ENCODE results near the gene GOT1. TPM values are rescaled to one million over a fixed set of nuclear protein-coding genes. Genes with fewer than 3 reads are reported as not detected.

The GOT1 gene
- total RNA-seq, 1 donor from 2014 or later, result 107 TPM

DNA sequence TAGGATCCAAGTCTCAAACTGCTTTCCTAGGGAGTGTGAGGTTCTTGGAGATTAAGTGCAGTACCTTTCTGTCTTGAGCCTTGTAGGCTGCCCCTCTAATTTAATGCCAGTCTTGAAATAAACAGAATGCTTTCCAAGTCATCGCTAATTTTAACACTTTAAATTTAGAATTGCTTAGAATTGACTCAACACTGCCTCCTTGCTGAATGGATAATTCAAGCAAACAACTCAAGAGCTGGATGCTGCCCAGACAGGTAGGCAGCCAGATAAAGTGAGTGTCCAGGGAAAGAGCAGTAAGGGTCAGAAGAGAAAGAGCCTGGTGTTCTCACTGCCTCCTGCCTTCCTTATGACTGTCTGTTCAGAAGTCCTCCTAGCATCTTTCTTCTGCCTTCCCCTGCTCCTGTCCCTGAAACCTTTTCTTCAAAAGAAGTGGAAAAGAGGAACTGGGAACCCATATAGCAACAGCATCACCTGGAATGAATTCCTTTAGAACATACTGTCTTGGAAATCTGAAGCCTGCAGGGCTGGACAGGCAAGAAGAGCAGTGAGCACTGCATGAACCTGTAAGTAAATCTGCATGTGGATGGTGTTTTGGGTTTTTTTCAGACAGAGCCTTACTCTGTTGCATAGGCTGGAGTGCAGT lies 3.1 kb upstream of the GOT1 start:
- DNase-seq (ENCODE audit: low spot score), result peak; percentile 54
- ATAC-seq, result peak; percentile 32

DNA sequence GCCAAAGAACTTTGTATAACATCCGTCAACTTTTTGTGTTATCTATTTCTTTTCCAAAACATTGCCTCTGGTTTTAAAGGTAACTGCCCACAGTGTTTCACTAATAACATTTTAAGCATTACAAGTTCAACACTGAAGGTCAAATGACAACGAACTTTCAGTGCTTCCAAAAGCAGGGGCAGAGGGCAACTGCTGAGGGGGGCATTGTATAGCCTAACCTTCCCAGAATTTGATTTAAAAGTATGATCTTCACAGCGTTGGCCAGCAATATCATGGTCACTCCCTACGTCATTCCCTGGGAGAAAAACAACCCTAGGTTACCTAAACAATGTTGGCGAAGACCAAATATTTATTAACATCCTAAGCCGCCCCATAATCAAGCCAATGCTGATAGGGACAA lies 2.5 kb upstream of the GOT1 start:
- DNase-seq (ENCODE audit: low spot score) (peak; percentile 52), ATAC-seq (peak; percentile 2)

DNA sequence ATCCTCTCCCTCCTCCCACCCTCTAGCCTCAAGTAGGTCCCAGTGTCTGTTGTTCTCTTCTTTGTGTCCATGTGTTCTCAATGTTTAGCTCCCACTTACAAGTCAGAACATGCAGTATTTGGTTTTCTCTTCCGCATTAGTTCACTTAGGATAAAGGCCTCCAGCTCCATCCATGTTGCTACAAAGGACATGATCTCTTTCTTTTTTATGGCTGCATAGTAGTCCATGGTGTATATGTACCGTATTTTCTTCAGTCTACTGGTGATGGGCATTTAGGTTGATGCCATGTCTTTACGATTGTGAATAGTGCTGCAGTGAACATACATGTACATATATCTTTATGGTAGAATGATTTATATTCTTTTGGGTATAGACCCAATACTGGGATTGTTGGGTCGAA lies 1.6 kb upstream of the GOT1 start:
- DNase-seq (ENCODE audit: low spot score) (no peak), ATAC-seq (no peak)

DNA sequence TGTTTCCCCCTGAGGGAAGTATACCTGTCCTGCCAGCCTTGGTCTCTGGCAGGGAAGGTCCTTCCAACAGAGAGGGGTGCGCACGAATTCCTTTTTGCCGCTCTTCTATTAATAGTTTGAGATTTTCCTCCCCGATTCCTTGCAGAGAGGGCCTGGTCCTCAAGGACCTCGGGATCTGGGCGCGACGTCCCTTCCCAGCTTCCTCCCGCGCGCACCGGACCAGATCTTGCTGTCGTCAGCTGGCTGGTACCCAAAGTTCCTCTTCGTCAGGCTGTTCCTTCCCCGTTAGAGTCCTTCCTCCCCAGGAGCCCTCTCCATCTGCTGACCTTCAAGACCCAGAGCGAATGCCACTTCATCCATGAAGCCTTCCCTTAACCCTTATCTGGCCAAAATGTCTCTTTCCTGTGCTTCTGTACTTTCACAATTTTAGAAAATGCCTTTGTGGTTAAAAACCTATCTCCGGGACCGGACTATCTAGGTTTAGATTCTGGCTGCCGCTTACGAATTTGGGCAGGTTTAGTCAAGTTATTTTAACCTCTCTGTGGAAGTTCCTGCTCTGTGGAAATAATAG lies 851 bp upstream of the GOT1 start:
- DNase-seq (ENCODE audit: low spot score) (peak; percentile 78), ATAC-seq (peak; percentile 34)

DNA sequence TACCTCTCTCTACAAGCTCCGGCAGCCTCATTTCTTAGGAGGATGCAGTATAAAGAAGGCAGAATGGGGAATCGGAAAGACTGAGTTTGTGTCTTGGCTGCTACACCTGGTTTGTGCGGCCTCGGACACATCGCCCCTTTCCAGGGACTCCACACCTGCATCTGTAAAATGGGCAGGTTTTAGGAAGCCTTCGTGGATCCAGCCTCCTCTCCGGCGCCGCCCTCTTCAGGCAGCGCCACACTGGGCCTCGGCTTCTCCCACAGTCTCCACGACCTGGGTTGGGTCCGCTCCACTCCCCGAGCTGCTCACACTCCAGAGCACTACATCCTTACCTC lies 341 bp downstream of the GOT1 start:
- DNase-seq (ENCODE audit: low spot score), result no peak

DNA sequence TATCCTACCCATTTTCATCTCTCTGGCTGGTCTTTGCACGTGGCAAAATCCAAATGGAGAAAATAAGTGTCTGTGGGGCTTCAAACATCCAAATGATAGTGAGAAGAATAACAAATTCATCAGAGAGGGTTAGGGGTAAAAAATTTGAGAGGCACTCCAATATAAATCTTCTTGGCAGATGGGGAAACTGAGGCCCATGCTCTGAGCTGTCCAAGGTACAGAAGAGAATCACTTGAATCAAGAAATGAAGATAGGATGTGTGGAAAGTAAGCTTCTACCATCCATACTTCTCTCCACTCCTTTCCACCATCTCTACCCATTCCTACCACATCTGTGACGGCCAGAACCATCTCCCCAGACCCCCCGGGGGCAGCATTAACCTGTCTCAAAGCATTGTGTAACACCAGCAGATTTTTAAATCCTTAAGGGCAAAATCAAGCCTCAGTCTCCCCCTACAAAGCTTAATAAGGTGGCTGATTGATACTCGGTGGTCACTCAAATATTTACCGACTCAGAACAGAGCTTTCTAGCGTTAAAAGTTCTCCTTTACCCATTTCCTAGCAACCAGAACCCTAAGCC lies 818 bp downstream of the GOT1 start:
- ATAC-seq, result no peak
- no peak for DNase-seq (ENCODE audit: low spot score)

More for the DNA sequence above, 341 bp downstream of the GOT1 start:
- ATAC-seq, result peak; percentile 6

DNA sequence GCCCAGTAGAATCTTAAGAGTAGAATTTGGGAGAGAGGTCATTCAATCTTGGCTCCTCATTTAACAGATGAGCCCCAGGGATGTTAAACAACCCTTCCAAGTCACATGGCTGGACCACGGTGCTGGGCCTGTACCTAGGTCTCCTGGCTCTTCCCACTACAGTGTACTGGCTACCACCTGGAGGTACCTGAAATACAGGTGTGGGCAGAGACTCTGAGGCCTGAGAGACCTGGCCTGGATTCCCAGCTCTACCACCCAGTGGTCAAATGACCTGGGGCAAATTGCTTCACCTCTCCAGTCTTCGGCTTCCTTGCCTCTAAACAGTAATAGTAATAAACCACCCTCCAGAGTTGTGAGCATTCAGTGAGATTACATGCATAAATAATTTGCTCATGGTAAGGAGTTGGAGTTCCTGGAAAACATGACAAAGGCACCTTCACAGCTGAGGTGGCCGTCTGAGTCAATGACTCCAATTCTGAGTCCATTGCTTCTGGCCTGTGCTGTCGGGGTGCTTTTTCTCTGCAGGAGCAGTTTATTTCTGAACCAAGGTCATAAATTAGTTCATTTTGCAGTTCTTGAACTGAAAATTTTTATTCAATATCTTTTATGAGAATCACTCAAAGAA lies 2.7 kb downstream of the GOT1 start:
- ATAC-seq, result peak; percentile 3

DNA sequence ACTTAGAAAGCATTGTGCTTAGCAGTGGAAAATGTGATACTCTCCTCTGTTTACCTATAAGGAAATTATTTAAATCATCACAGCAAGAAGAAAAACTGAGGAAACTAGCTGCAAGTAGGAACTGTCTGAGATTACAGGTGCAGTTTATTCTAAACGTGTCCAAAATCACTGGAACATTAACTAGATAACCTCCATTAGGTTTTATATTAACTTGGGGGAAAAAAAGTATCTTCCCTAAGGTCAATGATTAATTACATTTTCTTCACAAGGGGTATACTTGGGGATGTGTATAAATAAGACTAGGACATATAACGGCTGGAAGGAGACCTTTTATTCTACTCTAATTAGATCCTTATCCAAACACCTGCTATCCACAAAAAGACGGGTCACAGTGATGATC lies 3.7 kb downstream of the GOT1 start:
- DNase-seq (ENCODE audit: low spot score) (no peak), ATAC-seq (no peak)

More for the DNA sequence above, 2.7 kb downstream of the GOT1 start:
- no peak for DNase-seq (ENCODE audit: low spot score)

DNA sequence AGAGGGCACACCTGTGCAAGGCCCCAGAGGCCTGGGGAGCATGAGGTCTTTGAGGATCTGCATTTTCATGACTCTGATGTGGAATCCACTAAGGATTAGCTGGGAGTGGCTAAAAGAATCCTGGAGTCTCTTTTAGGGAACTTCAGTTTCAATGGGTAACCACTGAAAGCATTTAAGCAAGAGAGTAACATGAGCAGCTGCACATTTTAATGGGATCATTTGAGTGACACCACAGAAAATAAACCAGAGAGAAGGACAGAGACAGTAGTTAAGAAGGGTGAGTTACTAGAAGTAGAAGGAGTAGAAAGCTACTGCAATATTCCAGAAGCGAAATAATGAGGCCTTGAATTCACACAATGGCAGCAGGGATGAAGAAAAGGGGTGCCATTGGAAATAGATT lies 5.2 kb downstream of the GOT1 start:
- DNase-seq (ENCODE audit: low spot score), result no peak
- ATAC-seq, result no peak

DNA sequence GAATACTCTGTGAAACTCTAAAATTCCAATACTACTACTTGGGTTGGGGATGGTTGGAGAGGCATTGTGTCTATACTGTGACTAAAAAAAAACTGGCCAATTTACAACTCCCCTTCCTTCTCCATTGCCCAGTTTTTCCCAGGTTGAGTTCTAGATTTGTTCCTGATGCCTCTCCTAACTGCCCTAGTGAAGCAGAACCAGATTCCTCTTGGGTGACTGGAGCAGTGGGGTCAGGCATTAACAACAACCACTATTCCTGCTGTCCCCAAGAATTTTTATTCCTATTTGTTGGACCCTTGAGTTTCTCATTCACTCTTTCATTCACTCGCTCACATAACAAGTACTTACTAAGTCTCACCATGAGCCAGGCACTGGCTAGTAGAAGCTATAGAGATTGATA lies 5.8 kb downstream of the GOT1 start:
- DNase-seq (ENCODE audit: low spot score), result no peak
- ATAC-seq, result no peak

DNA sequence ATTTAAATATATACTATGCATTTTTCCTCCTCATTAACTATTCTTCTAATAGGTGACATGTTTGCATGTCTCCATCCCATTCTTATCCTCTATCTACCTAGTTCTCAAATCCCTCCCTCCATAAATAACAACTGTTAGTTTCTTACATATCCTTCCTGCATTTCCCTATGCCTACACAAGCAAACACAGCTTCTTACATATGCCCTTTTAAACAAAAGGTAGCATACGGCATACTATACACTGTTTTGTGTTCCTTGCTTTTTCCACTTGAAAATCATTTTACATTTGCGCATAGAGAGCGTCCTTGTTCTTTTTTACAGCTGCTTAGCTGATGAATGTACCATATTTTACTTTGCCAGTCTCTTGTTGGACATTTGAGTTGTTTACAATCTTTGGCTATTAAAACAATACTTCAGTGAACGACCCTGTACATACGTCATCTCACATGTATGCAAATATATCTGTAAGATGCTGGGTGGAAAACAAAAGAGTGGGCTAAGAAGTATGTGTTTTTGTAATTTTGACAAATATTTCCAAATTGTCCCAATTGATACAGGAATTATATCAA lies 7.8 kb downstream of the GOT1 start:
- DNase-seq (ENCODE audit: low spot score) (no peak), ATAC-seq (no peak)

DNA sequence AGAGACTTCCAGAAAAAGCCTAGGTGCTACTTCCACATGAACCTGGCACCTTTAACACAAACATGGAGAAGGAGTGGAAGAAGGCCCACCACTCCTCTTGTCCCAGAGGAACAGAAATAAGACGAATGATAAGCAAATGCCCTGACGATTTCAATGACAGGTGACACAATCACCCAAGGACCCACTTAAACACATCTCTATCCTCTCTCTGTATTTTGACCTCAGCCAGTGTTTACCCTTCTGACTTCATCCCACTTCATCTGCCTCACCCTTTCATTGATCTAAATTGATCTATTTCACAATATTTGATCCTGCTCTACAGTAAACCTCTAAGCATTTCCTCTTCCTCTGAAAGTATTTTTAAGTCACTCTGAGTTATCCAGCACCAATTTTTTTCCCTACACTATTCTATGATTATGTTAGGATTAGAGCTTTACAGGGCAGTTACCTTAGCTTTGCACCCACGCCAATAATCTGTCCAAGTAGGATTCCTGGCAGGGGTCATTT lies 9.1 kb downstream of the GOT1 start:
- ATAC-seq (peak; percentile 74), DNase-seq (ENCODE audit: low spot score) (no peak)

DNA sequence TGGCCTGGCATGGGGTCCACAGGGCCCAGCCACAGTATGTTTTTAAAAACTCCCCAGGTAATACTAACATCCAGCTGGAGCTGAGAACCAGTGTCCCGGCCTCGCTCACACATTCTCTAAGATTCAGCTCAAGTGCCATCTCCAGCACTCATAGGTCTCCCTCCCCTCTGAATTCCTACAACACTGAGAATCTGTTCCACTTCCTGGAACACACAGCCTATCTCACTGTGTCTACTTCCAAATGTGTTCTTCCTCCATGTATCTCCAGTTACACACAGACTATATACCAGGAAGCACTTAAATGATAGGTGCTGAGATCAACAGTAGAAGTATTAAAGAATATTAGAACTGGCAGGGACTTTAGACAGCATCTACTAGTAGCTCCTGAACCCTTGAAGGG lies 10.7 kb downstream of the GOT1 start:
- no peak for DNase-seq (ENCODE audit: low spot score)
- ATAC-seq, result no peak

DNA sequence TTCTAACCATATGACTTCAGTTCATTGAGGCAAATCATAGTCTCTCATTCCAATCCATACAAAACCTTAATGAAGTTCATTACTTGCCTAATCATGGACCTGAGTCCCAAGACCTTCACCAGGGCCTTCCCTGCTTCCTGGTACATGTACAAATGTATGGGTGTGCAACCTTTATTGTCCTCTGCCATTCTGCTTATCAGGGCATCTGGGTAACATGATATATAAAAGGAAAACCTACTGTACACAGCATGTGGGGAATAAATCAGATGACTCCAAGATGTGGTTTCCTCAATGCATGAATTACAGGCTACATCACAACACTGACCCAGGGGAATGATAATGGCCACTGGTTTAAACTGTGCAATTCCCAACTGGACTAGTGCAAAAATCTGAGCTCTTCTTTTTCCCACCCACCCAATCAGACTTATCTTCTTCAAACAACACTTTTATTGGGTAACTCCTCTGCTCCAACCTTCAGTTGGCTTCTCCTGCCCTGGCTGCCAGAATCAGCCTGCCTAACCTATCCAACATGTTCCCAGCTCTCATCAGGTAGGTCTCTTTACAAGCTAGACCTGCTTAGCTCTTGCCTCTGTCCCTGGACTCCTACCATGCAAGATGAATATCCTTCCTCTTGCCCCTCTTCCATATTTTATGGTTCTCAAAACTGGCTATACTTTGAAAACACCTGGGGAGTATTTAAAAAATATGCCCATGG lies 11.4 kb downstream of the GOT1 start:
- ATAC-seq (peak; percentile 62), DNase-seq (ENCODE audit: low spot score) (no peak)

DNA sequence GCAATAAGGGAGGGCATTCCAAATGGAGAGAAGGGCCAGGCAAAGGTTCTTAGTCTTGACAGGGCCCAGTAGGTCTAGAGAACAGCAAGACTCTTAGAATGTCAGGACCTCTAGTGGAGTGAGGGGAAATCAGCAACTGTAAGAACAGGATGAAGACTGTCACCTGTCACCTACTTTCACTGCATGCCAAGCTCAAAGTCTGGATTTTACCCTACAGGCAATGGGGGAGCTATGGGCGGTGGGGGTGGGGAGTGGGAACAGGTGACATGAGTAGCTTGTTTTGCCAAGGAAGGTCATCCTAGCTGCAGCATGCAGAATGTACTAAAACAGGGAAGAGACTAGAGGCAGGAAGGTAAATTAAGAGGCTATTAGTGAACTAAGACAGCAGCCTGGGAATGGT lies 18.3 kb downstream of the GOT1 start:
- ATAC-seq, result peak; percentile 98
- peak; percentile 80 for DNase-seq (ENCODE audit: low spot score)

DNA sequence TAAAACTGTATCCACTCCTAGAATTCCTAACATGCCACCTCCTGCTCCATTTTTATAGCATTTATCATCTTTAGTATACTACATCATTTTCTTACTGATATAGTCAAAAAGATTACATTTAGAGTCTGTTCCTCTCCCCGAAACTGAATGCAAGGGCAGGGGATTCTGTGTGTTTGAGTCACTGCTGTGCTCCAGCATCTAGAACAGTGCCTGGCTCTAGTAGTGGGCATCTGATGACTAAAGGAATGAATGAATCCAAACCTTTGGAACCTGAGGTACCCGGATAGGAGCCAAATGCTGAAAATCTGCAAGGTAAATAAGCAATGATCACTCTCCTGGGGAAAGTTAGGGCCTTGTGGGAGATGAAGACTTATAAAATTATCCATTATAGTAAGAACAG lies 18.9 kb downstream of the GOT1 start:
- DNase-seq (ENCODE audit: low spot score) (no peak), ATAC-seq (peak; percentile 34)

DNA sequence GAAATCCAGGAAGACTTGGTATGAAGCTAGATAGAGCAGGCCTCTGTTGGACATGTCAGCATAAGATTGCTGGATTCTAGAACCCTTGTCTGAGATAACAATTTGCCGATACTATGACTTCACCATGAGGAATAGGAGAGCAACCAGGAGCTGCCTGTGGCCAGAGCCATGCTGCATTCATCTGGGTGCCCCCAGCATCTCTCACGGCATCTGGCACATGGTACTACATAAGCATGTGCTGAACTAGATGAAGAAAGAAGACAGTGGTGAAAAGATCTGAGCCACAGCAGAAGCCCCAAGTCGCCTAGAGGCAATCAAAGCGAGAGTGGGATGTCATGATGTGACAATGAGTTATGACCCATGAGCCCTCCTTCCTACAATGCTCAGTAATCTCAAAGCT lies 19.5 kb downstream of the GOT1 start:
- DNase-seq (ENCODE audit: low spot score) (no peak), ATAC-seq (no peak)

DNA sequence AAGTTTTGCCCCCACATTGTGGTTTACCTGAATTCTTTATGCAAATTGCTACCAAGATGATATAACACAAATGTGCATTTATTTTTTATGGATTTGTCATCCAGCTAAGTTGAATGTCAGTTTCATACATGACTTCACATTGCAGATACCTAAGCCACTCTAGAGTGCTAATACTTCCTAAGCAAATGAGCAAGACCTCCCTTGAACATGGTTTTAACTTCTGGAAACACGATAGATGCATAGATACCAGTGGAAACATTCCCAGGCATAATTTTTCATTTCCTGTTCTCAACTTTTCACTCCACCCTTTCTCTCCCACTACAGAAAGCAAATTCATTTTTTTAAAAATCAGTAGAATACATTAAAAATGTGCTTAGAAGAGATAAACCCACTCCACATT lies 20.3 kb downstream of the GOT1 start:
- DNase-seq (ENCODE audit: low spot score) (no peak), ATAC-seq (no peak)

DNA sequence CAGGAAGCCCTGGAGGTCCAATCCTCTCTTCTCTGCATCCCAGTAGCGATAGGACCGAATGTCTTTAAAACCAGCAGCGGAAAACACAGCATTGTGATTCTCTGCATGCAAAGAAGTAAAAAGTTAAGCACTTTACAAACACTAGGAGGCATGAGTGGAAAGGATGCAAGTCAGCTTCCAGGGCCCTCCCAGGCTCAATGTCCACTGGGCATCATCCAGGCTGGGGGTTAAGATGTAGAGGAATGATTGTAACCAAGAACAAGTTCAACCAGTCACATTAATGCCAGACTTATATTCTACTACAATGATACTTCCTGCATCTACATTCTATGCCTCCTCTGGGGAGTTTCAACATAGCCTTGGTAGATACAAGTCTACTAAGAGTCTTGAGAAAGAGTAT lies 24.3 kb downstream of the GOT1 start:
- ATAC-seq (peak; percentile 70), DNase-seq (ENCODE audit: low spot score) (no peak)

DNA sequence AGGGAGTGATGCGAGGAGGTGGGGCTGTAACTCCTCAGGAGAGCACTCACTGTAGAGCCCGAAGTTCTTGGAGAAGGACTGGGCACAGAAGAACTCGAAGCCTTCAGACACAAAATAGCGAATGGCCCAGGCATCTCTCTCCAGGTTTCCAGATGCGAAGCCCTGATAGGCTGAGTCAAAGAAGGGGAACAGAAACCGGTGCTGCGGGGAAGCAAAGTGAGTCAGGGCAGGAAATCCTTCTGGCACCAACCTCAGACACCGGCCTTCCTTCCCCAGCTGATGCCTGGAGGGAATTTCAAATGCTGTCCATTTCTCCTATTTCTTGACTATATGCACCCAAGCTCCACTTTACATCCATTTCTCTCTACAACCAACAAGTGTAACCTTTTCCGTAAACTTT lies 26.8 kb downstream of the GOT1 start:
- ATAC-seq (no peak), DNase-seq (ENCODE audit: low spot score) (no peak)

DNA sequence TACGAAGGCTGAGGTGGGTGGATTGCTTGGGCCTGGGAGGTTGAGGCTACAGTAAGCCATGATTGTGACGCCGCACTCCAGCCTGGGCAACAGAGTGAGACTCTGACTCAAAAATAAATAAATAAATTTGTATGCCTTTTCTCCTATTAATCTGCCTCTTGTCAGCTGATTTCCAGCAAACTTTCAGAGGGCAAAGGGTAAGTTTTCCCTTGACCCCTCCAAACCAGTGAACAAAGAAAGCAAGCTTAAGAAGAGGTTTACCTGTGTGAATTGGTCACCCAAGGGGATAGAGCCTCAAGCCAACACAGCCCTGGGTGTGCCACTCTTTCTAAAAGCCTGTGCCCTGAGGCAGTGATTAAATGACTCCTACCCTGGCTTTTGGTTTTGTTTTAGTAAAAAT lies 30.8 kb downstream of the GOT1 start:
- DNase-seq (ENCODE audit: low spot score) (no peak), ATAC-seq (peak; percentile 45)
